Stimulated activated CD4-positive, alpha-beta T cell treated with anti-CD3 and anti-CD28 coated beads, TNF-alpha, amount 100 ng/mL, for 4 hours (primary cell): ENCODE data around the gene BNC2.

Source experiments
- DNase-seq, 3 experiments: peaks; one replicate each; pipeline ENCODE4 v3.0.0-alpha.2; 2020; ENCODE audit warnings: low read depth in 3 of 3

BNC2 gene

GRCh38 chr9:16763946-16764345, 106.5 kb downstream of the BNC2 start:
- no peak for DNase-seq

- DNase-seq: no peak
Measured at GRCh38 chr9:16755467-16756160, 114.9 kb downstream of the BNC2 start.

- DNase-seq: no peak
Measured at GRCh38 chr9:16754662-16755061, 115.8 kb downstream of the BNC2 start.

GRCh38 chr9:16753256-16753655, 117.2 kb downstream of the BNC2 start:
- DNase-seq: no peak

GRCh38 chr9:16752601-16753000, 117.9 kb downstream of the BNC2 start:
- DNase-seq: no peak

- DNase-seq: no peak
Measured at GRCh38 chr9:16750553-16750952, 119.9 kb downstream of the BNC2 start.

GRCh38 chr9:16745359-16745758, 125.1 kb downstream of the BNC2 start:
- DNase-seq: no peak

GRCh38 chr9:16744394-16744793, 126.1 kb downstream of the BNC2 start:
- no peak for DNase-seq

- DNase-seq: no peak
Measured at GRCh38 chr9:16743375-16743774, 127.1 kb downstream of the BNC2 start.

- no peak for DNase-seq
Measured at GRCh38 chr9:16735001-16735400, 135.5 kb downstream of the BNC2 start.

GRCh38 chr9:16732546-16732945, 137.9 kb downstream of the BNC2 start:
- DNase-seq: no peak

- no peak for DNase-seq
Measured at GRCh38 chr9:16730162-16730561, 140.3 kb downstream of the BNC2 start.

GRCh38 chr9:16729651-16730050, 140.8 kb downstream of the BNC2 start:
- no peak for DNase-seq

- no peak for DNase-seq
Measured at GRCh38 chr9:16728137-16728508, 142.3 kb downstream of the BNC2 start.

- DNase-seq: no peak
Measured at GRCh38 chr9:16727452-16728136, 142.9 kb downstream of the BNC2 start.

- no peak for DNase-seq
Measured at GRCh38 chr9:16726718-16727451, 143.6 kb downstream of the BNC2 start.

- no peak for DNase-seq
Measured at GRCh38 chr9:16726029-16726428, 144.4 kb downstream of the BNC2 start.

GRCh38 chr9:16725066-16725465, 145.4 kb downstream of the BNC2 start:
- DNase-seq: no peak

- DNase-seq: no peak
Measured at GRCh38 chr9:16721972-16722371, 148.5 kb downstream of the BNC2 start.

GRCh38 chr9:16720386-16720785, 150.1 kb downstream of the BNC2 start:
- no peak for DNase-seq

- DNase-seq: no peak
Measured at GRCh38 chr9:16719921-16720320, 150.5 kb downstream of the BNC2 start.

- DNase-seq: no peak
Measured at GRCh38 chr9:16718952-16719351, 151.5 kb downstream of the BNC2 start.

GRCh38 chr9:16718296-16718695, 152.2 kb downstream of the BNC2 start:
- DNase-seq: no peak
